GM18867 (cell line): ENCODE results near the gene KLHDC7B.

ENCODE experiments used
- ATAC-seq: cut with Tn5 transposase; IDR thresholded peaks from one replicate; pipeline ENCODE4 v1.9.1; 2021; ENCODE audit warnings: mild to moderate bottlenecking, moderate library complexity; ENCODE audit not compliant: unreplicated experiment

The KLHDC7B gene

GRCh38 chr22:50571264-50572175 lies 25.8 kb downstream of the KLHDC7B start:
- no peak for ATAC-seq

- ATAC-seq: no peak
These were observed 27.3 kb downstream of the KLHDC7B start for GRCh38 chr22:50572965-50573364.

GRCh38 chr22:50573491-50574382 lies 28.0 kb downstream of the KLHDC7B start:
- ATAC-seq: no peak

GRCh38 chr22:50574383-50574755 lies 28.7 kb downstream of the KLHDC7B start:
- ATAC-seq: no peak

GRCh38 chr22:50575426-50575941 lies 29.8 kb downstream of the KLHDC7B start:
- no peak for ATAC-seq

GRCh38 chr22:50576070-50576469 lies 30.4 kb downstream of the KLHDC7B start:
- no peak for ATAC-seq

- no peak for ATAC-seq
These were observed 31.4 kb downstream of the KLHDC7B start for GRCh38 chr22:50576806-50577696.

GRCh38 chr22:50577697-50577986 lies 31.9 kb downstream of the KLHDC7B start:
- ATAC-seq: no peak

GRCh38 chr22:50577987-50578775 lies 32.5 kb downstream of the KLHDC7B start, which contains the start of gene CPT1B:
TSS of gene CPT1B (minus strand) at chr22:50578427. CDS start at chr22:50577915, 512 bp downstream.
- ATAC-seq: no peak

- ATAC-seq: no peak
These were observed 33.1 kb downstream of the KLHDC7B start for GRCh38 chr22:50578776-50579310.

GRCh38 chr22:50579752-50580151 lies 34.1 kb downstream of the KLHDC7B start:
- ATAC-seq: no peak

GRCh38 chr22:50581031-50581949 lies 35.6 kb downstream of the KLHDC7B start:
- ATAC-seq: no peak

- ATAC-seq: no peak
These were observed 36.3 kb downstream of the KLHDC7B start for GRCh38 chr22:50581950-50582492.

GRCh38 chr22:50582493-50583293 lies 37.0 kb downstream of the KLHDC7B start, which contains the start of gene CHKB:
TSS of gene CHKB (minus strand) at chr22:50582849. CDS start at chr22:50582781, 68 bp downstream.
- ATAC-seq: peak; percentile 86

- ATAC-seq: peak; percentile 25
These were observed 37.7 kb downstream of the KLHDC7B start for GRCh38 chr22:50583294-50583861.

- ATAC-seq: no peak
These were observed 38.7 kb downstream of the KLHDC7B start for GRCh38 chr22:50584106-50585096.
